ENCODE measurements around the gene C5orf52. TPM values are rescaled to one million over a fixed set of nuclear protein-coding genes. Genes with fewer than 3 reads are reported as not detected.

C5orf52 gene
- total and polyA plus RNA-seq, 4 donors: not detected

- Histone ChIP-seq H3K36me3 (ENCODE audit: control insufficient read depth in 4 of 4, insufficient read depth in 3 of 4, low read depth in 1 of 4, low read length in 3 of 4) (no peaks in the 10 kb centered on the region), H3K9ac (ENCODE audit: low read depth in 1 of 2, low read length in 2 of 2) (no peak overlapping the region), H3K9me3 (ENCODE audit: control insufficient read depth in 4 of 4, low read length in 3 of 4) (peaks cover 0 to 14% (median 2%) of the 10 kb centered on the region in 4 donors), H3K4me1 (ENCODE audit: control insufficient read depth in 4 of 4, insufficient read depth in 4 of 4, low read length in 3 of 4) (no peaks in the 10 kb centered on the region), H3K27ac (ENCODE audit: low read depth in 1 of 2, low read length in 2 of 2) (no peak overlapping the region), H3K4me3 (ENCODE audit: low read depth in 1 of 3, low read length in 3 of 3) (no peak overlapping the region), H3K27me3 (ENCODE audit: control insufficient read depth in 4 of 4, insufficient read depth in 4 of 4, low read length in 3 of 4) (no peaks in the 10 kb centered on the region)
- WGBS: 79% methylated on average over 2 of the region's 2 CpGs
- TF ChIP-seq NR2F2 (IDR thresholded peaks at IDR 0.05) (no peak), JUND (IDR thresholded peaks at IDR 0.05) (no peak), TAF1 (conservative IDR thresholded peaks at IDR 0.05) (no peak), ATF3 (IDR thresholded peaks at IDR 0.05) (no peak), RXRA (IDR thresholded peaks at IDR 0.05) (no peak), MAX (IDR thresholded peaks at IDR 0.05) (no peak), FOXA1 (IDR thresholded peaks at IDR 0.05) (no peak), RAD21 (IDR thresholded peaks at IDR 0.05) (no peak), YY1 (IDR thresholded peaks at IDR 0.05) (no peak)
- no peak for DNase-seq (ENCODE audit: low spot score)
These were observed 13.8 kb upstream of the C5orf52 start for GRCh38 chr5:157657516-157657915.

- H3K4me1 ChIP-seq (ENCODE audit: control insufficient read depth in 4 of 4, insufficient read depth in 4 of 4, low read length in 3 of 4): no peaks in the 10 kb centered on the region
- H3K27ac ChIP-seq (ENCODE audit: low read depth in 1 of 2, low read length in 2 of 2): no peak overlapping the region
- H3K27me3 ChIP-seq (ENCODE audit: control insufficient read depth in 4 of 4, insufficient read depth in 4 of 4, low read length in 3 of 4): no peaks in the 10 kb centered on the region
- DNase-seq (ENCODE audit: low spot score): no peak
- TF ChIP-seq CTCF (IDR thresholded peaks at IDR 0.05; ENCODE audit: low read depth, low read length, missing input control): no peak
- H3K9ac ChIP-seq (ENCODE audit: low read depth in 1 of 2, low read length in 2 of 2): no peak overlapping the region
- WGBS: 63% methylated on average over 1 of the region's 1 CpG
- H3K9me3 ChIP-seq (ENCODE audit: control insufficient read depth in 4 of 4, low read length in 3 of 4): peaks cover 0 to 6% (median 2%) of the 10 kb centered on the region in 4 donors
- H3K4me3 ChIP-seq (ENCODE audit: low read depth in 1 of 3, low read length in 3 of 3): no peak overlapping the region
- H3K36me3 ChIP-seq (ENCODE audit: control insufficient read depth in 4 of 4, insufficient read depth in 3 of 4, low read depth in 1 of 4, low read length in 3 of 4): no peaks in the 10 kb centered on the region
These were observed 12.4 kb upstream of the C5orf52 start for GRCh38 chr5:157658893-157659292.

GRCh38 chr5:157659868-157660660 is 11.3 kb upstream of the C5orf52 start:
- no peaks in the 10 kb centered on the region for H3K36me3 ChIP-seq (ENCODE audit: control insufficient read depth in 4 of 4, insufficient read depth in 3 of 4, low read depth in 1 of 4, low read length in 3 of 4)
- H3K9me3 ChIP-seq (ENCODE audit: control insufficient read depth in 4 of 4, low read length in 3 of 4): peaks cover 0 to 4% (median 0%) of the 10 kb centered on the region in 4 donors
- 87% methylated on average over 8 of the region's 8 CpGs for WGBS
- no peaks in the 10 kb centered on the region for H3K27me3 ChIP-seq (ENCODE audit: control insufficient read depth in 4 of 4, insufficient read depth in 4 of 4, low read length in 3 of 4)
- TF ChIP-seq HNF4A (conservative IDR thresholded peaks at IDR 0.05) (no peak), RAD21 (IDR thresholded peaks at IDR 0.05) (no peak), SP1 (IDR thresholded peaks at IDR 0.05) (no peak)
- no peak overlapping the region for H3K4me3 ChIP-seq (ENCODE audit: low read depth in 1 of 3, low read length in 3 of 3)
- no peak overlapping the region for H3K9ac ChIP-seq (ENCODE audit: low read depth in 1 of 2, low read length in 2 of 2)
- DNase-seq (ENCODE audit: low spot score): no peak
- H3K4me1 ChIP-seq (ENCODE audit: control insufficient read depth in 4 of 4, insufficient read depth in 4 of 4, low read length in 3 of 4): no peaks in the 10 kb centered on the region
- H3K27ac ChIP-seq (ENCODE audit: low read depth in 1 of 2, low read length in 2 of 2): no peak overlapping the region

Measured in liver (tissue), 9 donors.